Activated CD8-positive, alpha-beta T cell treated with anti-CD3 and anti-CD28 coated beads for 36 hours (primary cell): Measurements from ENCODE around the gene ATE1. TPM values are rescaled to one million over a fixed set of nuclear protein-coding genes. Genes with fewer than 3 reads are reported as not detected.

Source experiments
- ATAC-seq: fragments of 200-7000 bp; cut with Tn5 transposase; one replicate; pipeline ENCODE4 v1.10.0; 2021; ENCODE audit warnings: mild to moderate bottlenecking, moderate library complexity
- CTCF ChIA-PET: fragments of 350-600 bp; sonication (Branson Sonifier 250); formaldehyde crosslinking; loops from one replicate; lab custom pipeline; 2021; ENCODE audit warnings: antibody characterized with exemption; lab: Charles Lee
- POLR2A ChIA-PET: fragments of 350-600 bp; sonication (Branson Sonifier 250); formaldehyde crosslinking; loops from one replicate; lab custom pipeline; 2021; ENCODE audit warnings: antibody characterized with exemption; lab: Charles Lee
- DNase-seq: peaks from one replicate; pipeline ENCODE4 v3.0.0-alpha.2; 2020
- H3K27ac Mint-ChIP-seq: one replicate; pipeline ENCODE4 v1.8.0; 2021; ENCODE audit warnings: mild to moderate bottlenecking, mixed read lengths
- H3K27me3 Mint-ChIP-seq: one replicate; pipeline ENCODE4 v1.8.0; 2021; ENCODE audit warnings: mixed read lengths
- H3K36me3 Mint-ChIP-seq: one replicate; pipeline ENCODE4 v1.8.0; 2021; ENCODE audit warnings: low read depth, mixed read lengths
- H3K4me1 Mint-ChIP-seq: one replicate; pipeline ENCODE4 v1.8.0; 2021; ENCODE audit warnings: low read depth, mixed read lengths
- H3K4me3 Mint-ChIP-seq: one replicate; pipeline ENCODE4 v1.8.0; 2021; ENCODE audit warnings: mild to moderate bottlenecking, moderate library complexity, mixed read lengths
- H3K9me3 Mint-ChIP-seq: one replicate; pipeline ENCODE4 v1.8.0; 2021; ENCODE audit warnings: mixed read lengths
- CTCF ChIP-seq: fragments of 200-600 bp; IDR thresholded peaks from one replicate; pipeline ENCODE4 v1.8.0; 2022; ENCODE audit warnings: antibody characterized with exemption, mild to moderate bottlenecking
- intact Hi-C: fragments of 100-400 bp; cut with micrococcal nuclease; formaldehyde crosslinking; loops from one replicate; pipeline ENCODE4 v1.10.0; 2022
- total RNA-seq, 2 experiments: library from RNA; stranded (reverse); gene quantifications; one replicate each; pipeline ENCODE4 v1.2.3, GENCODE V29; 2021

The ATE1 gene
- total RNA-seq, 2 experiments from 2014 or later = 18.0 to 19.2 TPM

- peaks cover 25% of the 10 kb centered on the region for H3K9me3 Mint-ChIP-seq
- ChIA-PET CTCF (no interaction called here), POLR2A (no interaction called here)
- no peaks in the 10 kb centered on the region for H3K27me3 Mint-ChIP-seq
- H3K36me3 Mint-ChIP-seq = peaks cover 33% of the 10 kb centered on the region
- peak; percentile 95 for ATAC-seq
- no peak for TF ChIP-seq CTCF
- intact Hi-C loops = no loop called here
- peak; percentile 19 for DNase-seq
- H3K4me3 Mint-ChIP-seq = peak overlapping the region; percentile 5
- peak overlapping the region; percentile 81 for H3K27ac Mint-ChIP-seq
- H3K4me1 Mint-ChIP-seq = peaks cover 20% of the 10 kb centered on the region
These were observed 173.9 kb downstream of the ATE1 start for GRCh38 chr10:121753726-121754476.

GRCh38 chr10:121751191-121751760 is 176.6 kb downstream of the ATE1 start:
- H3K27ac Mint-ChIP-seq = no peak overlapping the region
- ChIA-PET CTCF (no interaction called here), POLR2A (interaction anchor here (1.1 kb wide), 1 partner anchor 28 kb away, joined by 3 read pairs; no protein-coding TSS in a partner anchor)
- peaks cover 14% of the 10 kb centered on the region for H3K36me3 Mint-ChIP-seq
- no peak overlapping the region for H3K4me3 Mint-ChIP-seq
- peaks cover 11% of the 10 kb centered on the region for H3K9me3 Mint-ChIP-seq
- DNase-seq (no peak), ATAC-seq (no peak)
- peaks cover 20% of the 10 kb centered on the region for H3K4me1 Mint-ChIP-seq
- no peaks in the 10 kb centered on the region for H3K27me3 Mint-ChIP-seq
- no peak for TF ChIP-seq CTCF
- intact Hi-C loops = no loop called here

GRCh38 chr10:121747163-121747775 is 180.6 kb downstream of the ATE1 start:
- ATAC-seq = no peak
- intact Hi-C loops = no loop called here

GRCh38 chr10:121741248-121741792 is 186.5 kb downstream of the ATE1 start:
- Mint-ChIP-seq H3K4me1 (peaks cover 17% of the 10 kb centered on the region), H3K4me3 (no peak overlapping the region), H3K27me3 (peaks cover 13% of the 10 kb centered on the region), H3K9me3 (no peaks in the 10 kb centered on the region), H3K36me3 (peaks cover 17% of the 10 kb centered on the region), H3K27ac (no peak overlapping the region)
- ATAC-seq (no peak), DNase-seq (no peak)
- no peak for TF ChIP-seq CTCF
- CTCF ChIA-PET = no interaction called here
- POLR2A ChIA-PET = no interaction called here
- intact Hi-C loops = no loop called here

More at GRCh38 chr10:121747163-121747775, 180.6 kb downstream of the ATE1 start:
- ChIA-PET POLR2A (no interaction called here), CTCF (no interaction called here)
- H3K9me3 Mint-ChIP-seq = no peaks in the 10 kb centered on the region
- no peaks in the 10 kb centered on the region for H3K4me1 Mint-ChIP-seq
- no peak overlapping the region for H3K4me3 Mint-ChIP-seq
- no peak for TF ChIP-seq CTCF
- H3K36me3 Mint-ChIP-seq = peaks cover 12% of the 10 kb centered on the region
- no peaks in the 10 kb centered on the region for H3K27me3 Mint-ChIP-seq
- H3K27ac Mint-ChIP-seq = no peak overlapping the region
- no peak for DNase-seq
